Lung microvascular endothelial cell (primary cell): ENCODE results near the gene TBCK. TPM values are rescaled to one million over a fixed set of nuclear protein-coding genes. Genes with fewer than 3 reads are reported as not detected.
A peak's percentile ranks its signal among the peaks of the same experiment; 100 is the strongest.

ENCODE experiments used
- DNase-seq, 2 donors: peaks; one replicate each; pipeline versions ENCODE4 v3.0.0 to v3.0.0-alpha.2; 2010; ENCODE audit warnings: low read depth in 2 of 2
- total RNA-seq: library from RNA; depleted of rRNA; stranded (reverse); fragments of >200 nt; gene quantifications from 2 replicates; pipeline ENCODE4 v1.2.1, GENCODE V29; 2014

TBCK gene
- total RNA-seq, 1 donor from 2014 or later, result 25.4 TPM

- no peak for DNase-seq
These were observed 269.9 kb downstream of the TBCK start for GRCh38 chr4:106046083-106046482.

DNA sequence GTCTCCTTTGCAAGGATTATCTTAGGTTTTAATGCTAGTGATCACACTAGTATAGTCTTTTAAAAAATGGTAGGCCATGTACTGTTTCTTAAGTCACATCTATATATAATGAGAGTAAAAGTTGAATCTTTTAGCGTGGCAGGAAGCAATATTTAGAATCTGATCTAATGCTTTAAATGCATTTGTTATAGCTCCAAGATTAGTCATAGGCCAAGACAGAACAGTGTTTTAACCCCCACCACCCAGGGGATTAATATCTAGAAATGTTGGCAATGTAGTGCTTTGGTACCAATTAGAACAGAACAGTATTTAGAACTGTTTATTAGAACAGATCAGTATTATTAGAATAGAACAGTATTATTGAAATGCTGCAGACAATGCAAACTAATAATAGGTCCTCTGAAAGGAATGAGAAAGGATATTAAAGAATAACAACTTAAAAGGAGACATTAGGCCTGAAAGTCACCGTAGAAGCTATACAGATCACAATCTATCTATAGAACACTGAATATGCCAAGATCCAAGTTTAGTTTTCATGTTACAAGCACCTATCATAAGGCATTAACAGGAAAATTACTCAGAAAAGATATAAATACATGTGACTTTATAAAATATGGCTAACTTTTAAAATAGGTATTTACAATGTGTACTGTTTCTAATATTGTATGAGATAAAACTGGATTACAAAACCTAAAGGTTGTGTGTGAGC, 274.6 kb downstream of the TBCK start:
- no peak for DNase-seq

DNA sequence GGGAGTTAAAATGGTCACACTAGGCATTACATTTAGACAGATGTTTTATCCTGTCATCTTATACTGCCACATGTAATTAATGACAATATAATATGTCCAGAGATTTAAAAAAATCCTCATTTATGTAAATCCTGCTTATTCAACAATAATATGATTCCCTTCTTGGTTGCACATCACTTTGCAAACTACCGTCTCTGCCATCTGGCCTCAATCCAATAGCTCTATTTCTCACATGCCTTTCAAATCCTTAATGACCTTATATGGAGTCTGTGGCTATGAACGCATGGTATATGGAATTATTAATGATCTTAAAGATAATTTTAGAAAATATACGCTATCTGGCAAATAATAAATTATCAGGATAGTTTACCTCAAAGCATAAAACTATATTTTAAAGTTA, 276.2 kb downstream of the TBCK start:
- no peak for DNase-seq

- no peak for DNase-seq
These were observed 277.1 kb downstream of the TBCK start for GRCh38 chr4:106038908-106039307.

DNA sequence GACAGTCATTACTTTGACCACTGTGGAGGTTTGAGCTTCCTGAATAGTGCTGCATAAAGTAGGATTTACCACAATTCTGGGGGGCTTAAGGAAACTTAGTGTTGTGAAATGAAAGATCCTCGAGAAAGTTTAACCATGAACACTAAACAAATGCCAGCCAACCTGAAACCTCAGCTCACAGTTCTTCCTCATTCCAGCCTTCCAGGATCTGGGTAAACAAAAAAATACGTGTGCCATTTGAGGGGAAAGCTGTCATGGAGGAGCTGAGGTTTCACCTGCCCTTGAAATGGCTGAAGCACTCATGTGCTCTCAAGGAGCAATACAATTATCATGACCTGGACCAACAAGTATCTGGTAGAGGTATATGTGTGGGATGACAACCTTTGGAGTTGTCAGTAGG, 278.0 kb downstream of the TBCK start:
- no peak for DNase-seq

DNA sequence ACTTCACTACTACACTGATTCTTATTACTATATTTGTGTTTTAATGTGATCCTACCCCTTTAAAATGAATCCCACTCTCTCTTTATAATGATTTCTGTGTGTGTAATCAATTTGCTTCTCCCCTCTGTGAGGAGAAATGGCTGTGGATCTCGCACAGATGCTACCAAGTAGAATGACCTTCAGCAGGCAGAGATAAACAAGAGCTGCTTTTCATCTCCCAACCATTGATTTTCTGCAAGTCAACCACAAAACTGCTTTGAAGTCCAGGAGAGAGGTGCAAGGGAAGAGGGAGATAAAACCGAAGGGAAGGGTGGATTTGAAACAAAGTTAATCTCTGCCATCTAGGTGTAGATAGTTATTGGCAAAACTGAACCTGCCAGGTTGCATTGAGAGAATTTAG, 279.2 kb downstream of the TBCK start:
- DNase-seq, result no peak

DNA sequence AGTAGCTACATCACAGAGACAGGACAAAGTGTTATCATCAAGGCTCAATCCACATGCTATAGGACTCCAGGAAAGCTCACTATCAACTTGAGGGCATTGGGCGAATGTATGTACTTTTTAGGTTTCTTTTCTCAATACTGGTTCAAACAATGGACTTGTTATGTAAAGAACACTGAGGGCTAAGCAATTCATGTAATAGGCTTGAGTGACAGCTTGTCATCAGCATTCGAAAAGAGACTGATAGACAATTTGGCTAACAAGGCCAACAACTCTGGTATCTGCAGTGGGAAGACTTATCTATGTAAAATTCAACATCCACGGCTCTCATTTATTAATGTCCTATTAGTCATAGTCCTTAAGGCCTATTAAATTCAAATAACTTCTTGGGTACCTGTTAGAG, 279.7 kb downstream of the TBCK start:
- DNase-seq, result no peak

DNA sequence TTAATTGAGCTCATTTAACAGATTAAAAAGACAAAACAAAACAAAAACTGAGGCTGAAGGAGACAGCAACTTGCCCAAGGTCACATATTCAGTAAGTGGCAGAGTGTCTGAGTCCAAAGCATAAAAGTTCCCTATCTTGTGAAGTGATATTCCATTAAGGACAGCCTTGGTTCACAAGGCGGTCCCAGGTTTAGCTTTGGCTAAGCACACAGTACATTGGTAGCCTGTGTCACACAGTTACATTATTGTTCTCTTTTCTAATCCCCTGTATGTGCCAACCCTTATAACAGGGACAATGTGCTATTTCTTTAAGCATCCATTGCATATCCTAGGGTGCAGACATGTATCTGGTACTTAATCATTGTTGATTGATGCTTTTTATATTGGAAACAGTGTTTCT, 280.8 kb downstream of the TBCK start:
- DNase-seq, result no peak

DNA sequence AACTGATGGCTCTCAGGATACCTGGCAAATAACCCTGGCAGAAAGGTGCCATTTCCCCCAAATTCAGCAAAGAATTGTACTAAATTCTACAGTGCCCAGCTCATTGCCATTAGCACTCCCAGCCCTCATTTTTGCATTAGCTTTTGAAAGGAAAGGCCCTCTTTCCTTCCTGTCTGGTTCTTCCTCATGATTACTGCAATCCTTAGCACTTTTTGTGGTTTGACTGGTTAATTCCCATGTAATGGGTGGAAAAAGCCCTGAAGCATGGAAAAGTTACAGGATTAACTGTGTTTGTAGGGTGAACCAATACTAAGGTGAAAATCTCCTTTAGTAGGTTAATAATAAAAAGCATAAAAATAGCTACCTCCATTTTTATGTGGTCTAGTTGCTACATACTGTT, 281.3 kb downstream of the TBCK start:
- peak in 1 of 2 donors; percentile 11 for DNase-seq

- no peak for DNase-seq
These were observed 281.8 kb downstream of the TBCK start for GRCh38 chr4:106034220-106034619.

DNA sequence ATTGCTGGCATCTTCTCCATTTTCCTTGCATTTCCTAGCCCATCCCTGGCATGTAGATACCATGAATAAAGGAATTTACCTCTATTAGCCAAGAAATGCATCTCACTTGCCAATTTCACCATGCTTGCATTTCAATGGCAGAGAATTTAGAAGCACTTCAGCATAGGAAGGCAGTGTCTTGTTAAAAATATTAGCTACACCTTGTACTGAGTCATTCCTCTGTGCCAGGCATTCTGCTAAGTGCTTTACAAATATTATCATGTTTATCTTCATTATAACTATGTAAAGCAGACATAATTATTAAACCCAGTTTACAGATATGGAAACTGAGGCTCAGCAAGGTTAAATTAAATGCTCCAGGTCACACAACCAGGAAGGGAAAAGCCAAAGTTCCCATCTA, 282.5 kb downstream of the TBCK start:
- no peak for DNase-seq

- DNase-seq, result no peak
These were observed 283.1 kb downstream of the TBCK start for GRCh38 chr4:106032851-106033286.

DNA sequence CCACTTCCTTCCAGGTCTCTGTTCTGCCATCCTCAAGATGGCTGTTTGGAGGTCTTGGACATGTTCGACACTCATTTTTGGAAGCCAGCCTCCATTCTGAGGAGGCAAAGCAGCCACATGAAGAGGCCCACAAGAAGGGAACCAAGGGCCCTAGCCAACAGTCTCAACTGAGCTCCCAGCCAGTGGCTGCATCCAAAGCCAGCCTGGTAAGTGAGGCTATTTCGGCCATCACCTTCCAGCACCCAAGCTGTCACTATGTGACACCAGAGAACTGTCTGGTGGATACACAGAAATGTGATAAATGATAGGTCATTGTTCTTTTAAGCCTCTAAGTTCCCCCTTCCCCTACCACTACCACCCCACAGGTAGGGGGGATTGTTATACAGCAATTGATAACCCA, 293.6 kb downstream of the TBCK start:
- DNase-seq, result no peak

GRCh38 chr4:106021737-106022410, 294.1 kb downstream of the TBCK start:
- no peak for DNase-seq

DNA sequence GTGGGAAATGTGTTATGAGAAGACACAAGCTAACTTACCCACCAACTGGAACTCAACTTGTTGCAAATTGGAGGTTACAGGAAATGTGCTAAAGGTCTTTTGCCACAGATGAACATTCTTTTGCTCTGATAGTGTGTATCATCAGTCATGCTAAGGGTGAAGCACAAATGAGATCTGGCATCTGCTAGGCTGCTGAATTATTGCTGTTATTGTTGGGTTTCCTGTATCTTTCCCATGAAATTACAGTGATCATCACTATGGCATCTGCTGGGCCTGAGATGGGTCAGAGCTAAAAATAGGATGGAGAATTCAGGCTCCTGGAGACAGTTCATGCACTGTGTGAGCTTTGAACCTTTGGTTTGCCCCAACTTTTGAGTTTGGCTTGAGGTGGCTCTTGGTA, 296.2 kb downstream of the TBCK start:
- peak in 1 of 2 donors; percentile 39 for DNase-seq

- DNase-seq, result no peak
These were observed 298.0 kb downstream of the TBCK start for GRCh38 chr4:106017975-106018374.

GRCh38 chr4:106011387-106011786, 304.6 kb downstream of the TBCK start:
- no peak for DNase-seq

GRCh38 chr4:106010761-106011160, 305.2 kb downstream of the TBCK start:
- no peak for DNase-seq

DNA sequence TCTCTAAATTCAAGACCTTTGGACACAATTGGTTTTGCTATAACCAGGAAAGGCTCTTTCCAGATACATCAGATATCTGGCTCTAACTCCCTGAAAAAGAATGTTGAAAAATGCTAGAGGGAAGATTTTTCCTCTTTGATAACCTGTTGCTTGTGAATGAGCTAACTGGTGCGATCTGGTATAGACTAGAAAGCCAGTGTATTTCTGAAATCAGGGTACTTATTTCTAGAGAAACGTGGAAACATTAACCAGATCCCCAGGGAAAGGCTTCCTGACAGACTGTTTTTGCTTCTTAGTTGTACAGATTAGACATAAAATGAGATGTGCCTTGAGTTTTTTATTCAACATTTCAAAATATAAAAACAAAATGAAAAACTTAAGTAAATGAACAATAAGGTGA, 313.0 kb downstream of the TBCK start:
- no peak for DNase-seq

GRCh38 chr4:105998171-105999063, 317.6 kb downstream of the TBCK start:
- DNase-seq, result no peak

DNA sequence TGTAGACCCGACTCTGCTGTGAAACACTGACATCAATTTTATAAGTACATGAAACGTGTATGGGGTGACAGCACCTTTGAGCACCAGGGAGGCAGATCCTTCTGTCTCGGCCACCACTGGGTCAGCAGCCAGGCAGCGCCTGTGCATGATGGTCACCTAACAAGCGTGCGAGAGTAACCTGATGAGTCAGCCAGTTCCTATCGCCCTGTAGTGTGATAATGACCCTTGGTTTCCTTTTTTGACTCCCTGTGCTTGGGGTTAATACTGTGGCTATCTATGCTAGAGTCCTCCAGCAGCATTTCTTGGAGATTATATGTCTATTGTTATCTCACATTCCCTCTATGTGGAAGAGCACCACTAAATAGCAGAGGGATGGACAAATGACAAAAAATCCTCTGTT, 319.2 kb downstream of the TBCK start:
- DNase-seq, result peak; percentile 58 to 72

GRCh38 chr4:105994841-105995501, 321.0 kb downstream of the TBCK start:
- no peak for DNase-seq
